Hepatocyte (in vitro differentiated cells): Measurements from ENCODE around the gene THSD4.

Experiments used
- EZH2 ChIP-seq: fragments of 200-600 bp; sonication (generic); IDR thresholded peaks from 2 replicates; pipeline ENCODE4 v1.6.1; 2016; ENCODE audit warnings: antibody characterized with exemption, mild to moderate bottlenecking, borderline replicate concordance
- TF ChIP-seq, protein P1 (sequence below): fragments of 200-600 bp; sonication (generic); IDR thresholded peaks from 2 replicates; pipeline ENCODE4 v1.5.1; 2016; ENCODE audit warnings: antibody characterized with exemption, mild to moderate bottlenecking; ENCODE audit not compliant: poor library complexity

DNA sequence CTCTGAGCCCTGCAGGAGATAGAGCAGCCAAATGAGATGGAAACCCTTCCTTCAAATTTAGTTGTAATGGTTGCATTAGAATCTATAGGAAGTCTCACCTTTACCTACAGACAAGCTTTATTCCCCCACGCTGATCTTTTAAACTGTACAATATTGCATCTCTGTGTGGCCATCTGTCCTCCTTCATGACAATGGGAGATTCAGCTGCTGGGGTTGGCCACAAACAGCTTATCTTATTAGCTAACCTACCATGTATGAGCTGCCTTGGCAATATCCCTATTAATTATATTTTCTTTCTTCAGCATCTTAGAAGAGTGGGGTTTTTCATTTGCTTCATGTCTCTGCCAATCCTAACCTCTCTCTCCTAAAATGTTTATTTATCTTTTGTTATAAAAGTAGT lies 456.4 kb downstream of the THSD4 start:
- TF ChIP-seq, protein P1, sequence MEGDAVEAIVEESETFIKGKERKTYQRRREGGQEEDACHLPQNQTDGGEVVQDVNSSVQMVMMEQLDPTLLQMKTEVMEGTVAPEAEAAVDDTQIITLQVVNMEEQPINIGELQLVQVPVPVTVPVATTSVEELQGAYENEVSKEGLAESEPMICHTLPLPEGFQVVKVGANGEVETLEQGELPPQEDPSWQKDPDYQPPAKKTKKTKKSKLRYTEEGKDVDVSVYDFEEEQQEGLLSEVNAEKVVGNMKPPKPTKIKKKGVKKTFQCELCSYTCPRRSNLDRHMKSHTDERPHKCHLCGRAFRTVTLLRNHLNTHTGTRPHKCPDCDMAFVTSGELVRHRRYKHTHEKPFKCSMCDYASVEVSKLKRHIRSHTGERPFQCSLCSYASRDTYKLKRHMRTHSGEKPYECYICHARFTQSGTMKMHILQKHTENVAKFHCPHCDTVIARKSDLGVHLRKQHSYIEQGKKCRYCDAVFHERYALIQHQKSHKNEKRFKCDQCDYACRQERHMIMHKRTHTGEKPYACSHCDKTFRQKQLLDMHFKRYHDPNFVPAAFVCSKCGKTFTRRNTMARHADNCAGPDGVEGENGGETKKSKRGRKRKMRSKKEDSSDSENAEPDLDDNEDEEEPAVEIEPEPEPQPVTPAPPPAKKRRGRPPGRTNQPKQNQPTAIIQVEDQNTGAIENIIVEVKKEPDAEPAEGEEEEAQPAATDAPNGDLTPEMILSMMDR, result no peak
- no peak for TF ChIP-seq EZH2
